Hepatocyte (in vitro differentiated cells): ENCODE data around the gene GPR18.

Experiments used
- EZH2 ChIP-seq: fragments of 200-600 bp; sonication (generic); IDR thresholded peaks from 2 replicates; pipeline ENCODE4 v1.6.1; 2016; ENCODE audit warnings: antibody characterized with exemption, mild to moderate bottlenecking, borderline replicate concordance
- EZH2phosphoT487 ChIP-seq: fragments of 200-600 bp; sonication (generic); IDR thresholded peaks from one replicate; pipeline ENCODE4 v1.6.1; 2018; ENCODE audit warnings: antibody characterized with exemption, mild to moderate bottlenecking, low read depth, moderate library complexity; ENCODE audit not compliant: unreplicated experiment, severe bottlenecking

DNA sequence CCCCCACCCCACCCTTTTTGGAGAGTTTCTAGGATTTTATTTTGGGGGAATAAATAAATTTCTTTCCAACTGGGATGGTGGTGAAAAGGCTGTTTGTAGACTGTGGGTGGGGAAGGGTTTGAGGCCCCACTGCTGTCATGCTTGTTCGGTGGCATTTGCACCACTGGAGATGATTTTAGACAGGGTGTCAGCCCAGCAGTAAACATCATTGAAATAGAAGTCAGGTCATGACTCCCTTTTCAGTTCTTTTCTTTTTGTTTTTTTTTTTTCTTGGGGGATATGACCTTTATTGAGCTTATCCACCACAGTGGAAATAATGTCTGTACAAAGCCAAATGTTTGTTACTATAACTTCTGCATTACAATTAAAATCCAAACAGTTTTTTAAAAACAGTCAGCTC, 43.4 kb downstream of the GPR18 start:
- TF ChIP-seq EZH2phosphoT487 (no peak), EZH2 (no peak)
